Psoas muscle (tissue), 8 donors: ENCODE results near the gene TMEM59L. TPM values are rescaled to one million over a fixed set of nuclear protein-coding genes. Genes with fewer than 3 reads are reported as not detected.

Source experiments
- ATAC-seq, 4 donors: fragments of 200-7000 bp; cut with Tn5 transposase; one replicate each; pipeline ENCODE4 v1.9.1; 2020; ENCODE audit warnings: moderate library complexity in 3 of 4, mild to moderate bottlenecking in 2 of 4
- DNase-seq, 2 donors: peaks; one replicate each; pipeline ENCODE4 v3.0.0-alpha.2; 2020
- H3K27ac ChIP-seq: fragments of 200-600 bp; one replicate; pipeline ENCODE4 v1.8.0; 2022
- H3K27me3 ChIP-seq, 3 donors: fragments of 200-600 bp in 1 of 3; one replicate each; pipeline versions ENCODE4 v1.6.1 to v1.8.0; 2013 to 2022; ENCODE audit warnings: low read length in 2 of 3, mild to moderate bottlenecking in 2 of 3, moderate library complexity in 1 of 3; ENCODE audit not compliant: insufficient read depth in 3 of 3
- H3K36me3 ChIP-seq, 2 donors: fragments of 200-600 bp in 1 of 2; one replicate each; pipeline versions ENCODE4 v1.6.1 to v1.8.0; 2013 to 2022; ENCODE audit warnings: low read depth in 1 of 2, mild to moderate bottlenecking in 1 of 2, moderate library complexity in 1 of 2; ENCODE audit not compliant: insufficient read depth in 1 of 2
- H3K4me1 ChIP-seq: fragments of 200-600 bp; one replicate; pipeline ENCODE4 v1.8.0; 2022
- H3K4me3 ChIP-seq: fragments of 200-600 bp; one replicate; pipeline ENCODE4 v1.8.0; 2022; ENCODE audit warnings: mild to moderate bottlenecking
- H3K9me3 ChIP-seq: fragments of 200-600 bp; one replicate; pipeline ENCODE4 v1.8.0; 2022
- WGBS, 3 donors: extraction: QIAGEN DNeasy Blood & Tissue Kit; methylation state at CpG; one replicate each; pipeline versions ENCODE4 v1.1.6 to v1.1.7; 2013; 5-methylcytosine and 5-hydroxymethylcytosine counted together
- intact Hi-C, 2 donors: fragments of 100-400 bp; cut with DNase I; formaldehyde crosslinking; loops; one replicate each; pipeline versions ENCODE4 v1.11.0 to v1.14.2; 2022
- polyA plus RNA-seq, 3 donors: library from polyadenylated mRNA; stranded (reverse); fragments of 200-250 nt; gene quantifications; one replicate each; pipeline ENCODE4 v1.2.3, GENCODE V29; 2013
- total RNA-seq, 4 donors: library from RNA; stranded (reverse); fragmentation: NEBNext Ultra II Directional in 2 of 4; extraction: Animal tissue kit (Norgen Biotek cat#: 25700) in 2 of 4; gene quantifications; one replicate each; pipeline versions ENCODE4 v1.2.1 to v1.2.4, GENCODE V29; 2021 to 2023
- TF ChIP-seq, protein P1 (sequence below): fragments of 200-600 bp; IDR thresholded peaks from one replicate; pipeline ENCODE4 v1.8.0; 2022; ENCODE audit warnings: antibody characterized with exemption
- donor health status: healthy with polysubstance abuse.
- donor health status: DM: no; HTN: no; CAD: no; lungs with moderate emphysema.
- donor health status: Bipolar disorder and iron deficiency.
- donor health status: healthy.
- donor health status: DM: yes; HTN: yes; CAD: no.
- donor health status: DM: no; HTN: no; CAD: no.
- donor health status: DM: no; HTN: no; CAD: no.
- donor health status: DM: yes; HTN: yes; CAD: no.

TMEM59L gene
- total and polyA plus RNA-seq, 7 donors: 0.79 to 4.8 (median 2.5) TPM

DNA sequence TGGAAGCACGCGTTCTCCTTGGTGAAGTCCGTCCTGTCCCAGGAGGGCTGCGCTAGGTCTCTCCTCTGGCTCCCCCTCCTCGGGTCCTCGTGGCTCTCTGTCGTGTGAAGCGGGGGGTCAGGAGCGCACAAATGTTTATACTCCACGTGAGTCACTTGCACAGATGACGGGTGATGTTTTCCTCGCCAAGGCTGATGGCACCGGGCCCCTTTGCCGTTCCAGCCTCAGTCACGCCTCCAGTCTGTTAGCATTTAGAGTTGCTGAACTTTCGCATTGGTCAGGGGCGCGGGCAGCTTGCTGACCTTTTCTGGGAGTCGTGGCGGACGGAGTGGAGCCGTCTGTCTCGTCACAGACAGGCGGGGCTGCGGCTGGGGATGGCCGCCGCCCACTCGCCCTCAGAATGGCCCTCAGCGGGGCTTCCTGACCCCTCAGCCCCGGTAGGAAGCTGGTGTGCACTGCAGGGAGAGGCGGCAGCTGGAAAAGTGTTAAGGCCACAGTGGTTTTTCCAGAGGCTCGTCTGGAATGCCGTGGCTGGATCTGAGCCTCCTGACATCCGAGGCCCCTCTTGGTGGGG lies 37.9 kb downstream of the TMEM59L start:
- TF ChIP-seq, protein P1, sequence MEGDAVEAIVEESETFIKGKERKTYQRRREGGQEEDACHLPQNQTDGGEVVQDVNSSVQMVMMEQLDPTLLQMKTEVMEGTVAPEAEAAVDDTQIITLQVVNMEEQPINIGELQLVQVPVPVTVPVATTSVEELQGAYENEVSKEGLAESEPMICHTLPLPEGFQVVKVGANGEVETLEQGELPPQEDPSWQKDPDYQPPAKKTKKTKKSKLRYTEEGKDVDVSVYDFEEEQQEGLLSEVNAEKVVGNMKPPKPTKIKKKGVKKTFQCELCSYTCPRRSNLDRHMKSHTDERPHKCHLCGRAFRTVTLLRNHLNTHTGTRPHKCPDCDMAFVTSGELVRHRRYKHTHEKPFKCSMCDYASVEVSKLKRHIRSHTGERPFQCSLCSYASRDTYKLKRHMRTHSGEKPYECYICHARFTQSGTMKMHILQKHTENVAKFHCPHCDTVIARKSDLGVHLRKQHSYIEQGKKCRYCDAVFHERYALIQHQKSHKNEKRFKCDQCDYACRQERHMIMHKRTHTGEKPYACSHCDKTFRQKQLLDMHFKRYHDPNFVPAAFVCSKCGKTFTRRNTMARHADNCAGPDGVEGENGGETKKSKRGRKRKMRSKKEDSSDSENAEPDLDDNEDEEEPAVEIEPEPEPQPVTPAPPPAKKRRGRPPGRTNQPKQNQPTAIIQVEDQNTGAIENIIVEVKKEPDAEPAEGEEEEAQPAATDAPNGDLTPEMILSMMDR: no peak
- H3K36me3 ChIP-seq: no peaks in the 10 kb centered on the region
- no peaks in the 10 kb centered on the region for H3K9me3 ChIP-seq
- intact Hi-C loops: loop anchor here in 1 of 2 donors (10.0 kb wide), 1 partner anchor 186 kb away; no protein-coding TSS in a partner anchor
- H3K4me3 ChIP-seq: peak overlapping the region; percentile 43
- WGBS, 3 donors: 31 to 40% (median 32%) methylated on average over 34 of the region's 34 CpGs
- H3K27me3 ChIP-seq: no peaks in the 10 kb centered on the region
- DNase-seq (peak; percentile 89 to 92), ATAC-seq (peak; percentile 50 to 69 (median 60))
- H3K4me1 ChIP-seq: peaks cover 39% of the 10 kb centered on the region
- peak overlapping the region; percentile 81 for H3K27ac ChIP-seq

GRCh38 chr19:18651300-18651699 lies 38.6 kb downstream of the TMEM59L start:
- TF ChIP-seq, protein P1: no peak
- Histone ChIP-seq H3K4me3 (no peak overlapping the region), H3K27me3 (no peaks in the 10 kb centered on the region), H3K36me3 (no peaks in the 10 kb centered on the region), H3K27ac (peak overlapping the region; percentile 81), H3K4me1 (peaks cover 39% of the 10 kb centered on the region), H3K9me3 (no peaks in the 10 kb centered on the region)
- DNase-seq (no peak), ATAC-seq (no peak)
- intact Hi-C loops: loop anchor here in 1 of 2 donors (10.0 kb wide), 1 partner anchor 186 kb away; no protein-coding TSS in a partner anchor
- WGBS, 3 donors: 78 to 94% (median 84%) methylated on average over 1 of the region's 1 CpG

GRCh38 chr19:18651733-18652132 lies 39.1 kb downstream of the TMEM59L start:
- DNase-seq (no peak), ATAC-seq (no peak)
- no peak overlapping the region for H3K4me3 ChIP-seq
- 79 to 82% (median 81%) methylated on average over 6 of the region's 6 CpGs for WGBS, 3 donors
- no peaks in the 10 kb centered on the region for H3K27me3 ChIP-seq
- no peaks in the 10 kb centered on the region for H3K9me3 ChIP-seq
- intact Hi-C loops: loop anchor here in 1 of 2 donors (10.0 kb wide), 1 partner anchor 187 kb away; no protein-coding TSS in a partner anchor
- peaks cover 39% of the 10 kb centered on the region for H3K4me1 ChIP-seq
- TF ChIP-seq, protein P1: no peak
- H3K36me3 ChIP-seq: no peaks in the 10 kb centered on the region
- peak overlapping the region; percentile 81 for H3K27ac ChIP-seq

GRCh38 chr19:18653853-18654252 lies 41.2 kb downstream of the TMEM59L start:
- DNase-seq (no peak), ATAC-seq (no peak)
- Histone ChIP-seq H3K27me3 (no peaks in the 10 kb centered on the region), H3K9me3 (no peaks in the 10 kb centered on the region), H3K4me3 (no peak overlapping the region), H3K36me3 (no peaks in the 10 kb centered on the region), H3K4me1 (peaks cover 28% of the 10 kb centered on the region), H3K27ac (no peak overlapping the region)
- intact Hi-C loops: loop anchor here in 1 of 2 donors (10.0 kb wide), 1 partner anchor 189 kb away; no protein-coding TSS in a partner anchor
- 94 to 100% (median 100%) methylated on average over 1 of the region's 1 CpG for WGBS, 3 donors
- TF ChIP-seq, protein P1: no peak
